ENCODE results near the gene VPS51.
"Not testable (repeated sequence)": the region's sequence is repeated elsewhere in the genome, so short reads cannot be mapped to it uniquely, and the experiment has no call there.

Gene VPS51

DNA sequence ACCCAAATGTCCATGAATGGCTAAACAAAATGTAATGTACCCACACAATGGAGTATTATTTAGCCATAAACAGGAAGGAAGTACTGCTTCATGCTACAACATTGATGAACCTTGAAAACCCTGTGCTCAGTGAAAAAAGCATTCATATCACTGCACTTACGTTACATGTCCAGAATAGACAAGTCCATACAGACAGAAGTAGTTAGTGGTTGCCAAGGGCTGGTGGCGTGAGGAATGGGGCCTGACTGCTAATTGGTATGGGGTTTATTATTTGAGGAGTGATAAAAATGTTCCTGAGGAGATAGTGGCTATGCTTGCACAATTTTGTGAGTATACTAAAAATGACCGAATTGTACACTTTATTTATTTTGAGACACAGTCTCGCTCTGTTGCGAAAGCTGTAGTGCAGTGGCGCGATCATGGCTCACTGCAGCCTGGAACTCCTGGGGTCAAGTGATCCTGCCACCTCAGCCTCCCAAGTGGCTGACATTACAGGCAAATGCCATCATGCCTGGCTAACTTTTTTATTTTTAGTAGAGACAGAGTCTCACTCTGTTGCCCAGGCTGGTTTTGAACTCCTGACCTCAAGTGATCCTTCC lies 46.0 kb downstream of the VPS51 start:
- H3K9ac ChIP-seq (ENCODE audit: insufficient read length, low read depth): no peak overlapping the region
- no peaks in the 10 kb centered on the region for H3K4me1 ChIP-seq (ENCODE audit: insufficient read depth, insufficient read length)
- no peak for TF ChIP-seq YY1 (IDR thresholded peaks at IDR 0.05; ENCODE audit: insufficient read depth, insufficient read length)
- no peak for TF ChIP-seq SUZ12 (IDR thresholded peaks at IDR 0.05; ENCODE audit: extremely low read depth, insufficient read depth, insufficient read length)
- TF ChIP-seq ZNF274 (IDR thresholded peaks at IDR 0.05; ENCODE audit: low read depth, low read length): no peak
- no peak overlapping the region for H3K4me3 ChIP-seq (ENCODE audit: insufficient read length, low read depth)
- DNase-seq (ENCODE audit: low read depth, low spot score): no peak
- no peaks in the 10 kb centered on the region for H3K36me3 ChIP-seq (ENCODE audit: insufficient read depth, insufficient read length, low read length)
- H3K9me3 ChIP-seq (ENCODE audit: insufficient read depth, low read length): peaks cover 9% of the 10 kb centered on the region
- H3K27me3 ChIP-seq (ENCODE audit: insufficient read depth, insufficient read length): no peaks in the 10 kb centered on the region

DNA sequence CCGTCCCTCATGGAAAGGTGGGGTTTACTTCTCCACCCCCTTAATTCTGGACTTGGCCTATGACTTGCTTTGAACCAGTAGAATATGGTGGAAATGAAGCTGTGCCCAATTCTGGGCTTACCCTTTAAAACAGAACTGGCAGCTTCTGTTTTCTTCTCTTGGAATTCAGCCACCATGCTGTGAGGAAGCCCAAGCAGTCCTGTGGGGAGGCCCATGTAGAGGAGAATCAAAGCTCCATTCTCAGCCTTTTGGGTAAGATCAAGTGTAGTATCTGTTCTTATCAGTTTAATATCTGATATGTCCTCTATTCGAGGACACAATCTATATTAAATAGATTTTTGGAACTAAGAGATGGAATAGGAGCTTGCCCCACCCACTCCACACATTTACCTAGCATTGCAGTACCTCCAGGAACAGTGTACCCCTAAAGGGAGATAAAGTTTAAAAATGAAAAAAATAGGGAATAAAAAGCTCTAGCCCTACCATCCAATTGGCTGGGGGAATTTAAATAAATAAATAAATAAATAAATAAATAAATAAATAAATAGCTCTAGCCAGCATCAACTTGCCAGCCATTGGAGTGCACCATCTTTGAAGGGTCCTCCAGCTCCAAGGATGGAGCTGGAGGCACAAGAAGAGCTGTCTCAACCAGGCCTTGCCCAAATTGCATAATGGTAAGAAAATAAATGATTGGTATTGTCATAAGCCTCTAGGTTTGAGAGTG lies 51.5 kb downstream of the VPS51 start:
- Histone ChIP-seq H3K36me3 (ENCODE audit: insufficient read depth, insufficient read length, low read length) (no peaks in the 10 kb centered on the region), H3K9me3 (ENCODE audit: insufficient read depth, low read length) (peaks cover 19% of the 10 kb centered on the region), H3K27me3 (ENCODE audit: insufficient read depth, insufficient read length) (no peaks in the 10 kb centered on the region), H3K4me3 (ENCODE audit: insufficient read length, low read depth) (no peak overlapping the region), H3K4me1 (ENCODE audit: insufficient read depth, insufficient read length) (peaks cover 7% of the 10 kb centered on the region), H3K9ac (ENCODE audit: insufficient read length, low read depth) (no peak overlapping the region)
- no peak for DNase-seq (ENCODE audit: low read depth, low spot score)
- no peak for TF ChIP-seq SUZ12 (IDR thresholded peaks at IDR 0.05; ENCODE audit: extremely low read depth, insufficient read depth, insufficient read length)
- TF ChIP-seq YY1 (IDR thresholded peaks at IDR 0.05; ENCODE audit: insufficient read depth, insufficient read length): no peak
- no peak for TF ChIP-seq ZNF274 (IDR thresholded peaks at IDR 0.05; ENCODE audit: low read depth, low read length)

DNA sequence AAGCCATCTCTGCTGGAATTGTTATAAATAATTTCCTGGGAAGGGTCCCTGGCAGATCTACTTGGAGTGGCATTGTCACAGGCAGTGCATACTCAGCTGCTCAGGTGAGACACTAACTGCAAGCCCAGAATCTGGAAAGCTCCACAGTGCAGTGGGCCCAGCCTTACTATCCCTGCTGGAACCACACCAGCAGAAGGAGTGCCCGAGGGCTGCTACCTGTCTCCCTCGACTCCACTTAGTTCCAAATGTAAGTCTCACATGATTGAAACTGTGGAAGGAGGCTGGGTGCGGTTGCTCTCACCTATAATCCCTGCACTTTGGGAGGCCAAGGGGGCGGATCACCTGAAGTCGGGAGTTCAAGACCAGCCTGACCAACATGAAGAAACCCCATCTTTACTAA lies 52.6 kb downstream of the VPS51 start:
- H3K9me3 ChIP-seq (ENCODE audit: insufficient read depth, low read length): peaks cover 19% of the 10 kb centered on the region
- no peak for DNase-seq (ENCODE audit: low read depth, low spot score)
- H3K9ac ChIP-seq (ENCODE audit: insufficient read length, low read depth): no peak overlapping the region
- no peaks in the 10 kb centered on the region for H3K36me3 ChIP-seq (ENCODE audit: insufficient read depth, insufficient read length, low read length)
- no peak overlapping the region for H3K4me3 ChIP-seq (ENCODE audit: insufficient read length, low read depth)
- H3K27me3 ChIP-seq (ENCODE audit: insufficient read depth, insufficient read length): no peaks in the 10 kb centered on the region
- H3K4me1 ChIP-seq (ENCODE audit: insufficient read depth, insufficient read length): peaks cover 7% of the 10 kb centered on the region
- TF ChIP-seq SUZ12 (IDR thresholded peaks at IDR 0.05; ENCODE audit: extremely low read depth, insufficient read depth, insufficient read length): no peak

DNA sequence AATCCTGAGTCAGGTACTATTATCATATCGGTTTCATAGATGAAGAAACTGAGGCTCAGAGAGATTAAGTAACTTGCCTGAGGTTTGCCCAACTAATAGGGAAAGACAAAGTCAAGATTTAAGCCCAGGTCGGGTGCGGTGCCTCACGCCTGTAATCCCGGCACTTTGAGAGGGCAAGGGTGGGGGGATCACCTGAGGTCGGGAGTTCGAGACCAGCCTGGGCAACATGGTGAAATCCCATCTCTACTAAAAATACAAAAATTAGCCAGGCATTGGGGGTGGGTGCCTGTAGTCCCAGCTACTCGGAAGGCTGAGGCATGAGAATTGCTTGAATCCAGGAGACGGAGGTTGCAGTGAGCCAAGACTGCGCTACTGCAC lies 54.1 kb downstream of the VPS51 start:
- H3K9ac ChIP-seq (ENCODE audit: insufficient read length, low read depth); H3K4me3 ChIP-seq (ENCODE audit: insufficient read length, low read depth); H3K27me3 ChIP-seq (ENCODE audit: insufficient read depth, insufficient read length); H3K36me3 ChIP-seq (ENCODE audit: insufficient read depth, insufficient read length, low read length); H3K4me1 ChIP-seq (ENCODE audit: insufficient read depth, insufficient read length); DNase-seq (ENCODE audit: low read depth, low spot score): not testable (repeated sequence)
- peaks cover 19% of the 10 kb centered on the region for H3K9me3 ChIP-seq (ENCODE audit: insufficient read depth, low read length)

DNA sequence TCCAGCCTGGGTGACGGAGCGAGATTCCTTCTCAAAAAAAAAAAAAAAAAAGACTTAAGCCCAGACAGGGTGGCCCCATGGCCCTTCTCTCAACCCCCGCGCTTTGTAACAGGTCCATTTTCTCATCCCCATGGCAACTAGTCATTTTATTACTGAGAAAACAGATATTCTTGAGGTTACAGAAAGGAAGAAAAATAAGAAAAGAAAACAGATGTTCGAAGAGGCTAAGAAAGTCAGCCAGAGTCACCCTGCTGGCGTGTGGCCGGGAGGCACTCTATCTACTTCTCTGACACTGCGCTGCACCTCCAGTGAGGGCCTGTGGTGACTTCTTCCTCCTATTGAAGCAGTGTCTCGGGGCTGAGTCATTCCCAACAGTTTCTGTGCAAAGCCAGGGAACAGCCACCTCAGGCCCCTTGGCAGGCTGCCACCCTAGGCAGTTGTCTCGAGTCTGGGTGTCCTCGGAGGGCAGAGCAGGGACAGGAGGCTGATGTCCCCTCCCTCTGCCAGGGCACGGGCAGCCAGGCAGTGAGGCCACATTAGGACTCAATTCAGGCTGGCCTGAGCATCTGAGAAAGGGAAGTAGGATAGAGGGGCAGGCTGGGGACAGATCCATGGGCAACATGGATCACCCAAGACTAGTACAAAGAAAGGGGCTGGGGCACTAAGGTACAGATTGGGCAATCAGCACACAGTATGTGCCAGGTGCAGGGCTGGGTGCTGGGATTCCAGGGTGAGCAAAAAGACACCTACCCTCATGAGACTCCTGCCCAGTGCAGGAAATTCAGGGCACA lies 54.7 kb downstream of the VPS51 start:
- Histone ChIP-seq H3K4me1 (ENCODE audit: insufficient read depth, insufficient read length) (peaks cover 7% of the 10 kb centered on the region), H3K36me3 (ENCODE audit: insufficient read depth, insufficient read length, low read length) (no peaks in the 10 kb centered on the region), H3K4me3 (ENCODE audit: insufficient read length, low read depth) (no peak overlapping the region), H3K27me3 (ENCODE audit: insufficient read depth, insufficient read length) (no peaks in the 10 kb centered on the region), H3K9ac (ENCODE audit: insufficient read length, low read depth) (no peak overlapping the region), H3K9me3 (ENCODE audit: insufficient read depth, low read length) (peaks cover 19% of the 10 kb centered on the region)
- no peak for TF ChIP-seq ZNF274 (IDR thresholded peaks at IDR 0.05; ENCODE audit: low read depth, low read length)
- no peak for TF ChIP-seq YY1 (IDR thresholded peaks at IDR 0.05; ENCODE audit: insufficient read depth, insufficient read length)
- no peak for TF ChIP-seq SUZ12 (IDR thresholded peaks at IDR 0.05; ENCODE audit: extremely low read depth, insufficient read depth, insufficient read length)
- no peak for DNase-seq (ENCODE audit: low read depth, low spot score)

DNA sequence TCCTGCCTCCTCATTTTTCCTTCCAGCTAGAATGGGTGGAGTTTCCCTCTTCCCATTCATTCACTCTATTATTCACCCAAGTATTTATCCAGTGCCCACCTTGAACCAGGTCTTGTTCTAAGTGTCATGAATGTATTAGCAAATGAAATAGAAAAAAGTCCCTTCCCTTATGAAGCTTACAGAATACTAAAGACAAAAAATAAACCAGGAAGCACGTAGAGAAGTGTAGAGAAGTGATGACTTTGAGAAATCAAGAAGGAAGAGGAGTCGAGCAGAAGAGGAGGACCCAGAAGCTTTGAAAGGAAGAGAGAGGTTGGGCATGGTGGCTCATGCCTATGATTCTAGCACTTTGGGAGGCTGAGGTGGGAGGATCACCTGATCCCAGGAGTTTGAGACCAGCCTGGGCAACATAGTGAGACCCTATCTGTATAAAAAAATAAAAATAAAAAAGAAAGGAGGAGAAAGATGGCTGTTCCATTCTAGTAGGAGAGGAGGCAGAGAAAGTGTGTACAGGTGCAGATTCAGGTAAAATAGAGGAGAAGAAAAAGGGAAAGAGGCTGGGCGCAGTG lies 55.4 kb downstream of the VPS51 start:
- Histone ChIP-seq H3K4me3 (ENCODE audit: insufficient read length, low read depth) (no peak overlapping the region), H3K9ac (ENCODE audit: insufficient read length, low read depth) (no peak overlapping the region), H3K4me1 (ENCODE audit: insufficient read depth, insufficient read length) (peaks cover 7% of the 10 kb centered on the region), H3K36me3 (ENCODE audit: insufficient read depth, insufficient read length, low read length) (no peaks in the 10 kb centered on the region), H3K27me3 (ENCODE audit: insufficient read depth, insufficient read length) (no peaks in the 10 kb centered on the region), H3K9me3 (ENCODE audit: insufficient read depth, low read length) (peaks cover 16% of the 10 kb centered on the region)
- no peak for DNase-seq (ENCODE audit: low read depth, low spot score)
- TF ChIP-seq YY1 (IDR thresholded peaks at IDR 0.05; ENCODE audit: insufficient read depth, insufficient read length) (no peak), ZNF274 (IDR thresholded peaks at IDR 0.05; ENCODE audit: low read depth, low read length) (no peak), SUZ12 (IDR thresholded peaks at IDR 0.05; ENCODE audit: extremely low read depth, insufficient read depth, insufficient read length) (no peak)

DNA sequence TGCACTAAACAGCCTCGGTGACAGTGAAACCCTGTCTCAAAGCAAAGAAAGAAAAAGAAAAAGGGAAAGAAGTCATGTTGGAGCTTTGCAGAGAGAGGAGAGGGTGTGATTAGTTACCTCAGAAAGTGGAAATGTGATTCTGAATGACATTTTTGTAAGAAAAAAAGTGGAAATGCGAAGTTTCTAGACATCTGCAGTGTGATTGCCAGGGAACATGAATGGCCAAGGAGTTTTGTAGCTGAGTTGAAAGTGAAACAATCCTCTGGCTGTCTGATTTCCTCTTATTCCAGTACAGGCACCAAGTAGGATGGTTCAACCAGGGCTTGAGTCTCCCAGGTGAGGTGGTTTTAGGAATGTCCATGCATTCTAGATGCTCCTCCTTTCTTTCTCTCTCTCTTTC lies 56.1 kb downstream of the VPS51 start:
- no peak for TF ChIP-seq ZNF274 (IDR thresholded peaks at IDR 0.05; ENCODE audit: low read depth, low read length)
- TF ChIP-seq SUZ12 (IDR thresholded peaks at IDR 0.05; ENCODE audit: extremely low read depth, insufficient read depth, insufficient read length): no peak
- TF ChIP-seq YY1 (IDR thresholded peaks at IDR 0.05; ENCODE audit: insufficient read depth, insufficient read length): no peak
- no peak overlapping the region for H3K4me3 ChIP-seq (ENCODE audit: insufficient read length, low read depth)

More for the DNA sequence above, 56.1 kb downstream of the VPS51 start:
- H3K9me3 ChIP-seq (ENCODE audit: insufficient read depth, low read length): peaks cover 9% of the 10 kb centered on the region; the same call in 1 of the 2 replicates
- H3K27me3 ChIP-seq (ENCODE audit: insufficient read depth, insufficient read length): no peaks in the 10 kb centered on the region
- DNase-seq (ENCODE audit: low read depth, low spot score): no peak
- no peak overlapping the region for H3K9ac ChIP-seq (ENCODE audit: insufficient read length, low read depth)
- H3K4me1 ChIP-seq (ENCODE audit: insufficient read depth, insufficient read length): peaks cover 7% of the 10 kb centered on the region
- no peaks in the 10 kb centered on the region for H3K36me3 ChIP-seq (ENCODE audit: insufficient read depth, insufficient read length, low read length)

Data from NT2/D1 (cell line).